GM10266 (cell line): ENCODE measurements around the gene PDLIM5.

ENCODE experiments used
- DNase-seq: peaks from one replicate; pipeline ENCODE4 v3.0.0; 2012; ENCODE audit errors: extremely low spot score
- CTCF ChIP-seq: IDR thresholded peaks from 2 replicates; pipeline ENCODE4 v1.5.1; 2012; ENCODE audit warnings: mild to moderate bottlenecking, low read depth; ENCODE audit not compliant: control insufficient read depth, insufficient read depth; ENCODE audit errors: missing control alignments

PDLIM5 gene

GRCh38 chr4:94636004-94636403 lies 184.3 kb downstream of the PDLIM5 start:
- DNase-seq: no peak
- no peak for TF ChIP-seq CTCF

- DNase-seq: no peak
- TF ChIP-seq CTCF: no peak
Measured at GRCh38 chr4:94639298-94639697, 187.6 kb downstream of the PDLIM5 start.

- no peak for DNase-seq
- TF ChIP-seq CTCF: no peak
Measured at GRCh38 chr4:94640151-94640550, 188.4 kb downstream of the PDLIM5 start.

GRCh38 chr4:94641702-94642560 lies 190.2 kb downstream of the PDLIM5 start:
- no peak for TF ChIP-seq CTCF
- DNase-seq: no peak

- no peak for TF ChIP-seq CTCF
- no peak for DNase-seq
Measured at GRCh38 chr4:94642561-94642866, 190.8 kb downstream of the PDLIM5 start.

- no peak for DNase-seq
- TF ChIP-seq CTCF: no peak
Measured at GRCh38 chr4:94648699-94649098, 197.0 kb downstream of the PDLIM5 start.

- DNase-seq: no peak
- TF ChIP-seq CTCF: no peak
Measured at GRCh38 chr4:94649381-94650133, 197.8 kb downstream of the PDLIM5 start.
